GM21367 (cell line): ENCODE measurements around the gene VKORC1L1.
"Not testable (repeated sequence)": the region's sequence is repeated elsewhere in the genome, so short reads cannot be mapped to it uniquely, and the experiment has no call there.

Experiments
- ATAC-seq: cut with Tn5 transposase; IDR thresholded peaks from one replicate; pipeline ENCODE4 v1.9.1; 2021; ENCODE audit not compliant: unreplicated experiment

Gene VKORC1L1

GRCh38 chr7:65884983-65885382 lies 12.1 kb downstream of the VKORC1L1 start:
- not testable (repeated sequence) for ATAC-seq

GRCh38 chr7:65885533-65885932 lies 12.7 kb downstream of the VKORC1L1 start:
- not testable (repeated sequence) for ATAC-seq

- ATAC-seq: not testable (repeated sequence)
Observed at GRCh38 chr7:65888434-65889156, 15.7 kb downstream of the VKORC1L1 start.

GRCh38 chr7:65889722-65890121 lies 16.8 kb downstream of the VKORC1L1 start:
- not testable (repeated sequence) for ATAC-seq

GRCh38 chr7:65892161-65892560 lies 19.3 kb downstream of the VKORC1L1 start:
- ATAC-seq: no peak

GRCh38 chr7:65892835-65893234 lies 20.0 kb downstream of the VKORC1L1 start:
- ATAC-seq: no peak

- ATAC-seq: no peak
Observed at GRCh38 chr7:65896279-65896870, 23.5 kb downstream of the VKORC1L1 start.

- ATAC-seq: not testable (repeated sequence)
Observed at GRCh38 chr7:65897289-65897688, 24.4 kb downstream of the VKORC1L1 start.

- peak; percentile 78 for ATAC-seq
Observed at GRCh38 chr7:65898677-65899447, 26.0 kb downstream of the VKORC1L1 start.

GRCh38 chr7:65902306-65902705 lies 29.4 kb downstream of the VKORC1L1 start:
- no peak for ATAC-seq

- ATAC-seq: no peak
Observed at GRCh38 chr7:65907501-65908198, 34.8 kb downstream of the VKORC1L1 start.

- ATAC-seq: no peak
Observed at GRCh38 chr7:65910237-65910636, 37.4 kb downstream of the VKORC1L1 start.

GRCh38 chr7:65912237-65912636 lies 39.4 kb downstream of the VKORC1L1 start:
- no peak for ATAC-seq

GRCh38 chr7:65915921-65916657 lies 43.2 kb downstream of the VKORC1L1 start:
- ATAC-seq: no peak

- ATAC-seq: no peak
Observed at GRCh38 chr7:65923316-65923715, 50.4 kb downstream of the VKORC1L1 start.

- no peak for ATAC-seq
Observed at GRCh38 chr7:65924193-65924592, 51.3 kb downstream of the VKORC1L1 start.

- ATAC-seq: no peak
Observed at GRCh38 chr7:65925040-65925439, 52.2 kb downstream of the VKORC1L1 start.

- ATAC-seq: no peak
Observed at GRCh38 chr7:65926588-65926987, 53.7 kb downstream of the VKORC1L1 start.

GRCh38 chr7:65927489-65928448 lies 54.9 kb downstream of the VKORC1L1 start:
- no peak for ATAC-seq
